Suppressor macrophage (primary cell): ENCODE measurements around the gene ANKRD52.

ENCODE experiments used
- DNase-seq, 4 experiments: peaks; one replicate each; pipeline ENCODE4 v3.0.0-alpha.2; 2020 to 2022

Gene ANKRD52

DNA sequence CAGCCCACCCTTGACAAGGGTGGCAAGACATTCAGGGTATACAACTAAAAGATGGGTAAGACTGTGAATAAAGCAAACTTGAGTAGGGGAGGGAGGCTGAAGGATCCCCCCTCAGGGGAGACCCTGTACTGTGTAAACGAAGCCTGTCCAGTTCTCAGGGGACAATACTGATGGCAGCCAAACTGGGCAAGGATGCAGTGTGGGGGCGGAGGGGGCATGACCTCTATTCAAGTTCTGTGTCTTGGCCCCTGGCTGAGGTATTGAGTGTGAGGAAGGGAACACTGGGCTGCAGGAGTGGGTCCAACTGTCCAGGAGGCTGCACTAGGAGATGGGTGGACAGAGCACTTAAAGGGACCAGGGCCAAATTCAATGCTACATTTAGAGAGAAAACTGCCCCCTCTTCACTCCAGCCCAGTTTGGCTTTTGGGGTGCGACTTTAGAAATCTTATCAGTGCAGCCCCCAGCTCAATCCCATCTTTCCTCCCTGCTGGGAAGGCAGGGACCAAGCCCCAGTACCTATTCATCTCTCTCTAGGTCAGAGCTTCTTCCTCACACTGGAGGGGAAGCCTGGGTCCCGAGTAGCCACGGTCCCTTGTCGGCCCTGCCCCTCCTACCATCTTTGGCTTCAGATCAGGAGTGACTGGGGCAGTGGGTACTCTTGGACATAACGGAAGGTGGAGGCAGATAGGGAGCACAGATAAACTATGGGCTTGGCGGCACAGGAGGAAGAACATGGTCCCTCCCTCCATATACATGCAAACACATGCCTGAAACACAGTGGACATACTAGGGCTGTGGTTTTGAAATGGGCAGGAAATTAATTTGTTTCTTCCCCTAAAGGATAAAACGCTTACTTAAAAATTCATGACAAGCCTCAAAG, 16.5 kb downstream of the ANKRD52 start:
- no peak for DNase-seq

DNA sequence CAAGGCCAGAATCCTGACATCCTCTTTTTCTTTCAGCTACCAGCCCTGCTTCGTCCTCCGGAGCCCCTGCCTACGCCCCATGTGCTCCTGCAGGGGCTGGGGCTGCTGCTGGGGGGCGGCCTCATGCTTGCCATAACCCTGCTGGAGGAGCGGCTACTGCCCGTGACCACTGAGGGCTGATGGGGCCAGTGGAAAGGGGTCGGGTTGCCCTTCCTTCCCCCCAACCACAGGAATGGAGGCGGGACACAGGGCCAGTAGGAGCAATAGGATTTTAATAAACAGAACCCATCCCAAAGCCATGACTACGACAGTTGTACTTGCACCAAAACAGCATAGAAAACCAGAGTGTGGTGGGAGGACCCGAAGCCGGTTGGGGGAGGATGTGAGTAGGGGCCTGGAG, 20.6 kb downstream of the ANKRD52 start:
- no peak for DNase-seq

DNA sequence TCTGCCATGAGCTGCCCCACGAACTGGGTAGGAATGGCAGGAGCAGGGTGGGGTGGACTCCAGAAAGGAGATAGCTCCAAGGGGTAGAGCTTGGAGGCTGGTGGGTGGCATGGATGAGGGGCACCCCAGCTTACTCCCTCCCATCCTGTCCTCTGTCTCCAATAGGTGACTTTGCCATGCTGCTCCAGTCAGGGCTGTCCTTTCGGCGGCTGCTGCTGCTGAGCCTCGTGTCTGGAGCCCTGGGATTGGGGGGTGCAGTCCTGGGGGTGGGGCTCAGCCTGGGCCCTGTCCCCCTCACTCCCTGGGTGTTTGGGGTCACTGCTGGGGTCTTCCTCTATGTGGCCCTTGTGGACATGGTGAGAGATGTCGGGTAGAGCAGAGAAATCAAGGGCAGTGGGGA, 21.2 kb downstream of the ANKRD52 start:
- no peak for DNase-seq

DNA sequence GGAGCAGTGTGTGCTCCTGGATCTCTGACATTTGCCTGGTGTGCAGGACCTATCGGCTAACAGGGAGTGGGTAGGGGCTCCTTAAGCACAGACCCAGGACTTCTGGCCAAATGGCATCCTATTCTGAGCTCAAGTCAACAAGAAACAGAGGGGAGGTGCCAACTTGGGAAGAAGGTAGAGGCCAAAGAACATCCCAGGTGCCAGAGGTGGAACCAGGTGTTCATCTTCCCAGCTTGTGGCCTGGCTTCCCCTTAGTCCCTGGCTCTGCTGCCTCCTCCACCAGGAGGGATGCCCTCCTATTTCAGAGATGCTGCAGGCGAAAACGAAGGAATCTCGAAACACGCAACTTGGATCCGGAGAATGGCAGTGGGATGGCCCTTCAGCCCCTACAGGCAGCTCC, 22.1 kb downstream of the ANKRD52 start:
- no peak for DNase-seq

DNA sequence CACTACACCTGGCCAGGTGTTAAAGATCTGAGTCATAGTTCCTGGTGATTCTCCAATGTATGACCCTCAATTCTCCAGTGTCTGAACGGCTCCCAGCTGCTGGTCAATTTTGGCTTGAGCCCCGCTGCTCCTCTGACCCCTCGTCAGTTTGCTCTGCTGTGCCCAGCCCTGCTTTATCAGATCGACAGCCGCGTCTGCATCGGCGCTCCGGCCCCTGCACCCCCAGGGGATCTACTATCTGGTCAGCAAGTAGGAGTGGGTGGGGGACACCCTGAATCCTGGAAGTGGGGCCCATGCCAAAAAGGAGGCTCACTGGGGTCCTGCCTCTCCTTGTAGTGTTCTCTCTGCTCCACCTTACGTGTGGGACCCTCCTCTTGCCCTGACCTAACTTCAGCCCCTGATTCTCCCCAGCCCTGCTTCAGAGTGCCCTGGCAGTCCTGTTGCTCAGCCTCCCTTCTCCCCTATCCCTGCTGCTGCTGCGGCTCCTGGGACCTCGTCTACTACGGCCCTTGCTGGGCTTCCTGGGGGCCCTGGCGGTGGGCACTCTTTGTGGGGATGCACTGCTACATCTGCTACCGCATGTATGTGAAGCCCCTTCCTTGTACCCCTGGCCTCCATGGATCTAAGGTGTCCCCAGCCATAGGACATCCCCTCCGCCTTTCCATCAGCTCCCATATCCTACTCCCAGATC, 23.3 kb downstream of the ANKRD52 start:
- DNase-seq: no peak

DNA sequence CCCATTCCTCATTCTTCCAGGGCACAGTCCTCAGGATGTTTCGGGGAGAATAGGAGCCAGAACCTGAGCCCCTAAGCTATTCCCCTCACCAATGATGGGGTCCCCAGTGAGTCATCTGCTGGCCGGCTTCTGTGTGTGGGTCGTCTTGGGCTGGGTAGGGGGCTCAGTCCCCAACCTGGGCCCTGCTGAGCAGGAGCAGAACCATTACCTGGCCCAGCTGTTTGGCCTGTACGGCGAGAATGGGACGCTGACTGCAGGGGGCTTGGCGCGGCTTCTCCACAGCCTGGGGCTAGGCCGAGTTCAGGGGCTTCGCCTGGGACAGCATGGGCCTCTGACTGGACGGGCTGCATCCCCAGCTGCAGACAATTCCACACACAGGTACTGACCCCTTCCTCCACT, 27.0 kb downstream of the ANKRD52 start:
- no peak for DNase-seq

DNA sequence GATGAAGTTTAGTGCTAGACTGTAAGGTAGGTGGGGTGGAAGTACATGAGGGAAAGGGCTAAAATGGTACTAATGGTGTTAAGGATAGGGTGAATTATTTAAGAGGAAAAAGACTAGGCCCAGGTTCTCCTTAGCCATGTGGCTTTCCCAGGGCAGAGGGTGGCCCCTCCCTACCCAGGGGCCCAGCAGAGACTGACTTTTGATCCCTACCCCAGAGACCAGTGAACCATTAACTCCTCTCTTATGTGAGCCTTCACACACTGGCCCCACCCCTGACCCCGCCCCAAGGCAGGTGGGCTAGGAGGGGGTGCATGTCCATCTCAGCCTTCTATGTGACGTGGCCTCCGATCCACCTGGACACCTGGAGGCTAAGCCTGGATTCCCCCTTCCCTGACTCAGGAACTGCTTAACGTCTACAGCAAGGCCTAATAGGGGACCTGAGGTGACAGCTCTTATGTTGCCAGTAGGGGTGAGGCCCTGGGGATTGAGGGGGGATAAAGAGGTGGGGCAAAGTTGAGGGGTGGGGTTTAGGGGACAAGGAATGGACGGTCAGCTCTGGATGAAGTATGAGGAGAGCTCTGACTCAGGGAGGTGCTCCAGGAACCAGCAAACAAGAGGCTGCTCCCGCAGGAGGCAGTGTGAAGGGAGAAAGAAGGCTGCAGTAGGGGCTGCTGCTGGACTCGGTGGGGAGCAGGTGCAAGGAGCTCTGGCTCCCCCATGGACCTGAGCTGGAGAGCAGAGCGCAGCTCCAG, 27.6 kb downstream of the ANKRD52 start:
- no peak for DNase-seq

DNA sequence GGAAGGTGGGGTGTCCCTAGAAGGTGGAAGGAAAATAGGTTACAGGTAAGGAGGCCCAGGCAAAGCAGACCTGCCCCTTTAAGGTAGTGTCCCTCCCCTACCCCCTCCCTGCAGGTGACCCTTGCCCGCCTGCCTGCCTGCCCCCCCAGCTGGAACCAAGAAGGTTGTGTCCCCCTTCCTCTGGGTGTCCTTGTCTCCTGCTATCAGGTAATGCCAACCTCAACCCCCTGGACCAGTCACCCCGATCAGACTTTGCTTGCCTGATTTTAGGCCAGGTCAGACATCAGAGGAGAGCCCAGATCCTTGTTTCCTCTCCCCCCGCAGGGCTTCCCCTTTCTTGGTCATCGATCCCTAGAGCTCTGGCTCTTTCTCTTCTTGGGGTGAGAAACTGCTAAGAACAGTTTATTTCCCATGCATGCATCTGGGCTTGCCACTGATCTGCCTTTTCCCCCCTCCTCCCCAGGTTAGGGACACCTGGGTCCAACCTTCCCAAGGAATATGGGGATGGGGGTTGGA, 28.2 kb downstream of the ANKRD52 start, which contains the start of gene SLC39A5:
TSS of gene SLC39A5 (plus strand) at position 136 of the 516 bp plus-strand sequence. CDS start 1,224 bp downstream, outside the sequence.
- peak in 1 of 4 experiments; percentile 22 for DNase-seq

DNA sequence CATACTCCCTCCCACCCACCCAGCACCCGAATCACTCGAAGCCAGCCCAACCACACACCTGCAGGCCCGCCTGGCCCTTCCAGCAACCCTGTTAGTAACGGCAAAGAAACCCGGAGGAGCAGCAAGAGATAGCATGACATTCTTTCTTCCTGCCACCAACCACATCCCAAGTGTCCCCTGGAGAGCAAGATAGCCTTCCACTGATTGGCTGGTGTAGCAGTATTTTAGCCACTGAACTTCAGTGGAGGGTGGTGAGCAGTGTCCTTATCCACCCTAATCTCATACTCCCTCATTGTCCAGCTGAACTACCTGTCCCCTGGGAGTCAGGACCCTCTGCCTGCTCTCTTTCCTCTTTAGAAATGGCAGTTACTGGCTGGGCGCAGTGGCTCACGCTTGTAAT, 29.1 kb downstream of the ANKRD52 start:
- no peak for DNase-seq

DNA sequence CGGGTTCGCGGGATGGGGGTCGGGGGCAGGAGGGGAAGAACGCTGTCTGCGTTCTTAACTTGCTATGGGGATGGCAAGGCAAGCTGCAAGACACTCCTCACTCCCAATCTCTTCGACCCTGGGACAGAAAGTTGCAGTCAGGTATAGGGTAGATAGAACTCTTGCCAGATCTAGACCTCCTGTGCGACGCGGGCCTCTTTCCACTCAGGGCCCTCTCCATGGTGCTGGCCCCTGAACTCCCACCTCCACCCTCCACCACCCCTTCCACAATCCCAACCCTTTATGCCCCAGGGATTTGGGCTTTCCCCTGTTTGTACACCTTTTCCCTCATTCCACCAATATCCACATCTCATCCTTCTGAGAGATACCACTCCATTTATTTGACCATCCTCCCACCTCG, 33.2 kb downstream of the ANKRD52 start:
- DNase-seq: no peak

DNA sequence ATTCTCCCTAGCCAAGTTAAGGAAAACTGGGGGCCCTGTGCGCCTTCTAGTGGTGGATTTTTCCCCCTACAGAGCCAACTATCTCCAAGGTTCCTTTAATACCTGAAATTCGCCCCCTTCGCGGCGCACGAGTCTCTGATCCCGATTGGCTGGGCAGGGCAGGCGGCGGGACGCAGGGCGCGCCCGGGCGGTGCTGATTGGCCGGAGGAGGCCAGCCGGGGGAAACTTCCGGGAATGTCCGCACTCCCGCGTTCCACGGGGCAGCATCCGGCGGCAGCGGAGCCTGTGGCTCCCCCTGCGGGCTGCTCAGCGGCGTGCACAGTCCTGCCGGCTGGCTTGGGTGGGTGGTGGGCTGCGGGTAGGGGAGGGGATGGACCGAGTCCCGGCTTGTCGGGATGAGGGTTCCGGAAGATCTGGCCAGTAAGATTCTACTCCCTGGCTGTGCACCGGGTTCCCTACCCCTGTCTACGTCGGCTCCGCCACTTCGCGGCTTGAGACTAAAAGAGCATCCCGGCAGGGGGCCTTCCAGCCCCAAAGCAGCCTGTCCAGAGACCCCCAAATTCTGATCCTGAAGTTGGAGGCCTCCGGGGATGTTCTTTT, 34.0 kb downstream of the ANKRD52 start, which contains the start of gene NABP2:
TSS of gene NABP2 (plus strand) at position 241 of the 600 bp plus-strand sequence. CDS start 515 bp downstream, outside the sequence.
- peak; percentile 98 to 99 (median 98) for DNase-seq

DNA sequence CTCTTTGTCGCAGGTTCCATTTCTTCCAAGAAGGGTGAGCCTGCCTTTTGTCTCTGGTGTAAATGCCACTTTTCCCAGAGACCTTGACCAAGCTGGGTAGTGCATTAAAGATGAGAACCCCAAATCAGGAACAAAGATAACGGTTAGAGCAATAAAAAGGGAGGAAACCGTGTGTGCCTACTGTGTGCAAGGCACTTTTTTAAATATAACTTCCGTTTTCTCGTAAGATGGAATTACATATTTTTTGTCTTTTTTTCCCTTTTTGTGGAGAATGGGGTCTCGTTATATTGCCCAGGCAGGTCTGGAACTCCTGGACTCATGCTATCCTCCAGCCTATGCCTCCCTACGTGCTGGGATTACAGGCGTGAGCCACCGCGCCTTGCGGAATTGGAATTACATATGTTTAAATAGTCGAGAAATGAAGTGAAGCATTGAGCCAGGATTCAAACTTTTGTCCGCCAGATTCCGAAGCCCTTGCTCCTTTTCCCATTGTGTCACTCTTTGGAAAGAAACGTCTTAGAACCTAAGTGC, 34.5 kb downstream of the ANKRD52 start:
- DNase-seq: no peak

DNA sequence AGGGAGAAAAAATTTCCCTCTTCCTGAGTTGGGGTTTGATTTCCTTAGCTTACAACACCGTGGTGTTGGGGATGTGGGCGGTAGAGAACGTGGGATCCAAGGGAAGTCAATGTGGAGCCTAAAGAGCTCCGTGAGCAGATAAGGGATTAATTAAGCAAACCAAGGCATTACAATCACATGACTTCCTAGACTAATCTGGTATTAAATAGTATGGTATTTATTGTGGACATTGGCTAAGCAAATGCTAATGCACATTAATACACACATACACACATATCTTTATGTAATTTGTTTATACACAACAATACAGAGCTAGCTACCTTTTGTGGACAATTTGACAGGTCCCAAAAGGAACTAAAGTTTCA, 35.7 kb downstream of the ANKRD52 start:
- DNase-seq: peak in 1 of 4 experiments; percentile 56

DNA sequence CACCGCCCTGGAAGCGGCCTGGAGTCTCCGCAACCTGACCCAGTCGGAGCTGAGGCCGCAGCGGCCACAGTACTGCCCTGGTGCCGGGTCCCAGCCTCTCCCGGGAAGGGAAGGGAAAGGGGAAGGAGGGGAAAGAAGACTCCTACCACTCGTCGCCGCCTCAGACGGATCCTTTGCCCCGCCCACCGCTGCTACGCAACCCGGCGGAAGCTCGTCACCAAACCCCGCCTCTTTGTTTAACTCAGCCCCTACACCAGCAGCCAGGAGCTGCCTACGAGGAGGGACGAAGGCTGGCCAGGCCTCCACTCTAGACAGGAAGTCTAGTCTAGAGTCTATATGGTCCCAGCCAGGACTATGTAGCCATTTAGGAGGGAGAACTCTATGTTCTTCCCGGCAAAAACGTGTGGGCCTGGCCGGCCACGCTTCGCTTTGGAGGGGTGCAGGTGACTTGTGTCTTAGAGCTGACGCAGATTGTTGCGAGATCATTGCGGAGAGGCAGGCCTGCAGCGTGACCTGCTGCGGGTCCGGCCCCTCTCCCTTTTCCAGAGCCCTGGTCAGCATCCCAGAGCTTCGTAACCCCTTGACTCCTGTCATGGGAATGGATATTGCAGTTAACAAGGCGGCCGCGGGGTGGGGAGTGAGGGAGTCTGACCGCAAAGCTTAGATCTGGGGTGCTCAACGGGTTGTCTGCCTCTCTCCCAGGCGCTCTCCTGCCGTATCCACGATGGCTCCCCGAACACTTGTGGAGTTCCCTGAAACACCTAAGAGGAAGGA, 36.2 kb downstream of the ANKRD52 start, which contains the start of gene RNF41:
TSS of gene RNF41 (minus strand) at position 166 of the 774 bp plus-strand sequence. CDS start 7,875 bp downstream, outside the sequence.
- DNase-seq: peak; percentile 97 to 99 (median 98)

DNA sequence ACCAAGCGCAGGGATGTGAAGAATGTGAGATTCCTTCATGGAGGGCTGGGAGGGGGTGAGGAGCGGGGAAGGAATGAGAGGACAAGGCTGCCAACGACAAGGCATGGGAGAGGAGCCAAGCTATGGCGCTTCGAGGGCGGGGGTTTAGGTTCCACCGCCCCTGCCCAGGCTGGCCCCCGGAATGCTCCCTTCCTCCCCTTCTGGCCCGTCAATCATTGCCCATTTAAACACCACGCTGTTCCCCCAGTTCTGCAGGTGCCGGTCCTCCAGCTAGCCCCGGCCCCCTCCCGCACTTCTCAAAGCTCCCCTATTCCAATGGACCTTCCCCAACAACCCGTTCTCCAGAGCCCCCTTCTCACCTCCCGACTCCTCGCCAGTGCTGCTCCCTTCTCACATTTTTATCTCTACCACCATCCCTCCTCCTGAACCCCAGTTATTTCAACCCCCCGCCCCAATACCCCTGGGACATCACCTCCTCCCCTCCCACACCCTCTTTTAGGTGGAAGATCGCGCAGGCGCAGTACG, 36.9 kb downstream of the ANKRD52 start:
- DNase-seq: peak in 2 of 4 experiments; percentile 8 to 28

DNA sequence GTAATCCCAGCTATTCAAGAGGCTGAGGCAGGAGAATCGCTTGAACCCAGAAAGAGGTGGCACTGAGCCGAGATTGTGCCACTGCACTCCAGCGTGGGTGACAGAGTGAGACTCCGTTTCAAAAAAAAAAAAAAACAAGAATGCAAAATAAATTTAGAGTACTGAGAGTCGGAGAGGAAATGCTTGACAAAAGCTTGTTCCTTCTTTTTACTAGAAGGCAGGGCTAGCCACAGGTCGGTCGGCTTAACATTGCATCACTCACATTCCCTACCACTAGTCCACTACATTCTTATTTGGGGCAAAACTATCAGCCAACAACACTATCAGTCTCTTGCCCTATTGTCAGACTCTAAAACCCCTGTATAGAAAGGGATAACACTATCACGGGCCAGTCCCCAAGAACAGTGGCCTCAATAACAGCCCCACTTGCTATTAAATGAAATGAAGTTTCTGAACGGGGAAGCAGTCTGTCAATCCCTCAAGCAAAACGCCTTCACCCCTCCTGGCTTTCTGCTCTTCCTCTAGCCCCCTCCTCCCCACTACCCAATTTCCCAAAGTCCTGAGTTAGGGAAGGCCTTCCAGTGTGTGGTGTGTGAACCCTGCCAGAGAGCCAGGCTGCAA, 37.5 kb downstream of the ANKRD52 start:
- peak; percentile 54 to 86 (median 80) for DNase-seq

DNA sequence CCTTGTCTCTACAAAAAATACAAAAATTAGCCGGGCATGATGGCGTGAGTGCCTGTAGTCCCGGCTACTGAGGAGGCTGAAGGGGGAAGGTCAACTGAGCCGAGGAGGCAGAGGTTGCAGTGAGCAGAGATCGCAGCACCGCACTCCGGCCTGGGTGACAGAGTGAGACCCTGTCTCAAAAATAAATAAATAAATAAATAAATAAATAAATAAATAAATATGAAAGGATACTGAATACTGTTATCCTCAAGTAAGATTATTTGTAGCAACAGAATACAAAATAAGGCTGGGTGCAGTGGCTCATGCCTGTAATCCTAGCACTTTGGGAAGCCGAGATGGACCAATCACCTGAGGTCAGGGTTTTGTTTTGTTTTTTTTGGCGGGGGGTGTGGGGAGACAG, 38.3 kb downstream of the ANKRD52 start:
- DNase-seq: no peak

DNA sequence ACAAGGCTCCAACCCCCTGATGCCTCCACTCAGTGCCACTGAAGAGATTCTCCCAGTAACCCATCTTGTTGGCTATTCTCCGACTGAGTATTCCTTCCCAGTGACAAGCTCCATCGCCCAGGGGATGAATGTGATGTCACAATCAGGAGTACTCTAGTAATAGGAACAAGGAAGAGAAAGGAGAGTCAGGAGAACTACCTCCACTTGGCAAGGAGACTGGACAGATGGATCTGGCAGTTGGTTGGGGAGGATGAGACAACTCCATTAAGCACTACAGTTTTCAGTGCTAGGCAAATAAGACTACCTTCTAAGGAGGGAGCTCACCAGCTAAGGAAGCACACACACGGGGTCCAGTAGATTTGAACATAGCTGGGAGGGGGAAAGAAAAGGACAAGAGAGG, 41.7 kb downstream of the ANKRD52 start:
- DNase-seq: no peak

DNA sequence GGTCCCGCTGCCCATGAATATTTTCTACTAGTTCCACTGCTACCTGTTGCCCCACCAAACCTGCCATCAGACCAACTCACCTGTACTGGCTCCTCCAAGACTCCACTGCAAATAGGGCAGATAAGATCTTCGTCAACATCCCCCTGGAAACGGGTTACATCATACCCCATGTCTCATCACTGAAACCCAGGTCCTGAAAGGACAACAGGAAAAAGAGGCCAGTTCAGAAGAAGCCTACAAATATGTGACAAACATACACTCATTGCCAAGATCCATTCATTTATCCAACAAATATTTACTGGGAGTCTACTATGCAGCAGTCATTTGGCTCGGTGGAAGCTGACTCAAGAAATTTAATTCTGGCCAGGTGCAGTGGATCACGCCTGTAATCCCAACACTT, 44.3 kb downstream of the ANKRD52 start:
- DNase-seq: no peak

DNA sequence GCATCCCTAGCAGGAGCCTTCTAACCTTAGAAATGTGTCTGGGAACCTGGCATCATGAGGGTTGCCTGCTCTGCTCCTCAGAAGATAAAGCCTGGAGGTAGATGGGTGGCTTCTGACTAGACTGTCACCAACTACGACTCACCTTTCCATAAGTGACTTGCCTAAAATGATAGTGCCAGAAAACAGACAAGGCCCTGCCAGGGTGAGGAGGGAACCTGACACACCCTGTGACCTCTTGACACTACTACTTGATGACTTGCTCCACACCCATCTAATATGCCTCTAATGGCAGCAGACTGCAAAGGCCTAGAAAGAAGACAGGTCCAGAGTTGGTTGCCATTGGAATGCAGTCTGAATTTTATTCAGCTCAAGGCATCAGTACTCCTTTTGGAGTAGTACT, 45.8 kb downstream of the ANKRD52 start:
- DNase-seq: no peak
